ENCODE data around the gene IL12B.
"Not testable (repeated sequence)": the region's sequence is repeated elsewhere in the genome, so short reads cannot be mapped to it uniquely, and the experiment has no call there.

IL12B gene

GRCh38 chr5:159330131-159330800 is at the start of gene IL12B:
IL12B (minus strand) TSS chr5:159330487; CDS start chr5:159326782, 3,705 bp downstream.
- no peak for DNase-seq (ENCODE audit: low read depth)

- no peak for DNase-seq (ENCODE audit: low read depth)
Observed at GRCh38 chr5:159377653-159378052, 47.4 kb upstream of the IL12B start.

- not testable (repeated sequence) for DNase-seq (ENCODE audit: low read depth)
Observed at GRCh38 chr5:159367866-159368265, 37.6 kb upstream of the IL12B start.

DNA sequence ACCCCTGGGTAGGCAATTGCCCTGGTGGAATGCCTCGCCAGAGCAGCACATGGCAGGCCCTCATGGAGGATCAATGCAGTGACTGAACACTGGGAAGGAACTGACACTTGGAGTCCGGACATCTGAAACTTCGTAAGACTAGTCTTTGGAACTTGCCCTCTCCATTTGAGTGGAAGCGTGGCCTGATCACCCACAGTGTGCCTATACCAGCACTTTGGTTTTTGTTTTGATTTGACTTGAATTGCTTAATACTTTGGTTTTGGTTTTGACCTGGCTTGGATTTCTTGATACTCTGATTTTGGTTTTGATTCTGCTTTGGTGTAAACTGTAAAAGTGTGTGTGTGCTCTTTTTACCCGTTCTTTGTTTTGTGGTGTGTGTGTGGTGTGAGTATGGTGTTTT is 36.5 kb upstream of the IL12B start:
- DNase-seq (ENCODE audit: low read depth), result not testable (repeated sequence)

- no peak for DNase-seq (ENCODE audit: low read depth)
Observed at GRCh38 chr5:159362220-159362619, 31.9 kb upstream of the IL12B start.

GRCh38 chr5:159359871-159360270 is 29.6 kb upstream of the IL12B start:
- peak; percentile 11 for DNase-seq (ENCODE audit: low read depth)

GRCh38 chr5:159359408-159359807 is 29.1 kb upstream of the IL12B start:
- no peak for DNase-seq (ENCODE audit: low read depth)

DNA sequence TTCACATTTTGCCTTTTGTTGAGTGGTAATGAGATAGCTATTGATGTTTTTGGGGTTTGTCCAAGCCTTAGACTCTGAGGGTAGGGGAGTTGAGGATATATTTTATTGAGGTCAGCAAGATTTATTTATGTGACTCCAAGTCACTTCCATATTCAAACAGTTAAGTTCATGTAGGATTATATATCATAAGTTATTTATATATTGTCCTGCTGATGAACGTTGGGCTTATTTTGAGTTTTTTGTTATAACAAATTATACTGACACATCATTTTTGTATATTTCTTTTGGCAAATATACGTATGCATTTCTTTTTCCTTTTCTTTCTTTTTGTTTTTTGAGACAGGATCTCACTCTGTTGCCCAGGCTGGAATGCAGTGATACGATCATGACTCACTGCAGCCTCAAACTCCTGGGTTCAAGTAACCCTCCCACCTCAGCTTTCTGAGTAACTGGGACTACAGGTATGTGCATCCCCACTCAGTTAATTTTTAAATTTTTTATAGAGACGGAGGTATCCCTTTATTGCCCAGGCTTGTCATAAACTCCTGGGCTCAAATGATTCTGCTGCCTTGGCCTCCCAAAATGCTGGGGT is 23.5 kb upstream of the IL12B start:
- DNase-seq (ENCODE audit: low read depth), result no peak

DNA sequence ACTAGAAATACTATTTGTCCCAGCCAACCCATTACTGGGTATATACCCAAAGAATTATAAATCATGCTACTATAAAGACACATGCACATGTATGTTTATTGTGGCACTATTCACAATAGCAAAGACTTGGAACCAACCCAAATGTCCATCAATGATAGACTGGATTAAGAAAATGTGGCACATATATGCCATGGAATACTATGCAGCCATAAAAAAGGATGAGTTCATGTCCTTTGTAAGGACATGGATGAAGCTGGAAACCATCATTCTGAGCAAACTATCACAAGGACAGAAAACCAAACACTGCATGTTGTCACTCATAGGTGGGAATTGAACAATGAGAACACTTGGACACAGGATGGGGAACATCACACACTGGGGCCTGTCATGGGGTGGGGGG is 20.4 kb upstream of the IL12B start:
- not testable (repeated sequence) for DNase-seq (ENCODE audit: low read depth)

- not testable (repeated sequence) for DNase-seq (ENCODE audit: low read depth)
Observed at GRCh38 chr5:159350216-159350615, 19.9 kb upstream of the IL12B start.

DNA sequence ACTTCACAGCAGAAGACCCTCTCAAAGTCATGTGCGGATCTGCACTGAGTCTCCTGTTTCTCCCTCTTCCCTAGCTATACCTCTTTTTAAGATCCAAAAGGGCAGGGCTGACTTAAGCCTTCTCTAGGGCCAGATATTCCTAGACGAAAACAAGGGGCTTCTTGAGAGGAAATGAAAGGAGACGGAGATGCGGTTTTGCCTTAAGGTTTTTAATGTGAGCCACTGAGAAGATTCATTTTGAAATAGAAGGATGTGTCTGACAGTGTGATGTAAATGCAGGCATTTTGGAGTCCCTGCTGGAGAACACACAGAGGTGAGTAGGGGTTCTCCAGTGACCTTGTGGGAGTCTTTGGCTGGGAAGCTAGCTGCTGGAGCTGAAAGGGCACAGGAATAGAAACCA is 15.6 kb upstream of the IL12B start:
- no peak for DNase-seq (ENCODE audit: low read depth)

- DNase-seq (ENCODE audit: low read depth), result no peak
Observed at GRCh38 chr5:159345336-159345735, 15.0 kb upstream of the IL12B start.

DNA sequence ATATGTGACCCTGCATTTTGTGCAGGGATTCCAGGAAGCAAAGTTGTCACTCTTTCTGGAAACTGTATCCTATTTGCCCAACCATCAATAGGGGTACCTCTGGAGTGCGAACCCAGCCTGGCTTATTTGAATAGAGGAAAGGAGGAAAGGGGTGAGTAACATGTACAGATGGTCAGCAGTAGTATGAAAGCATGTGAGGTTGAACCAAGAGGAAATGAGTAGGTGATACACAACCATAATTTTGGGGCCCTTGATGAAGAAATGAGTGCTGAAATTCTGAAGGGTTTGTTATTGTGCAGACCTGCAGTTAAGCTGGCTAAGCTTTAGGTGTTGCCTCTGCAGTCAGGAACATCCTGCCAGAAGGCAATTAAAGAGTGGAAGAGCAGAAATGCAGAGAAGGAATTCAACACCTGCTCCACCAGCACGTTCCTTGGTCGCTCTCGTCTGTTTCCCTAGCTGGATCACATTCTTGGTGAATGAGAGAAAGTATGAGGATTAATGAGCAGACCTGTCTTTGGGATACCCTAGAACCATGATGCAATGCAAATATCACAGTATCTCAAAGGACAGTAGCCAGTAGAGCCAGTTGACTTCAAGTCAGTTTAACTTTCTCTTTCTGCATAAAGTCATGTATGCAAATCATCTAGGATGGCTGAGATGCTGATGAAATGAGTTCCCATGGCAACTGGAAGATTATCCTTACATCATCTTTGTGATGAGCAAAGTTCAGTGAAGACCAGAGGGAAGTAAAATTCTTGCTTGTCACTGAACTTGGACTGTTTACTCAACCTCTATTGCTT is 13.2 kb upstream of the IL12B start:
- DNase-seq (ENCODE audit: low read depth), result peak; percentile 34

GRCh38 chr5:159342840-159343239 is 12.6 kb upstream of the IL12B start:
- no peak for DNase-seq (ENCODE audit: low read depth)

GRCh38 chr5:159341906-159342310 is 11.6 kb upstream of the IL12B start:
- peak; percentile 84 for DNase-seq (ENCODE audit: low read depth)

DNA sequence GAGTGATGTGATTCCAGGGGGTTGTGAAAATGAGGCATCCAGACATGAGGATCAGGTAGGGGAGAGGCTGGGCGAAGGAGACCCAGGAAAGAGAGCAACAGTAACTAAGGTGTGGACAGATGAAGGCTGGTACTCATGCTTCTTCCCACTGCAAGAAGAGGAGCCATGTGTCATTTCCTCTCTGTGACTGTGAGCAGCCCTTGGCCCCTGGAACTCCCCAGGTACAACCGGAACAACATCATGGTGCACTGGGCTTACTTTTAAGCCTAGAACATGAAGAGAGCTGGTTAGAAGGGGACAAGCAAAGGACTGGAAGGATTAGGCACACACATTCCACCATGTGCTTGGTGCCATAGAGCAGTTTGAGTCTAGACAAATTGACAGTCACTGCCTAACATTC is 10.9 kb upstream of the IL12B start:
- no peak for DNase-seq (ENCODE audit: low read depth)

GRCh38 chr5:159340511-159340910 is 10.2 kb upstream of the IL12B start:
- no peak for DNase-seq (ENCODE audit: low read depth)

- no peak for DNase-seq (ENCODE audit: low read depth)
Observed at GRCh38 chr5:159339460-159339859, 9.2 kb upstream of the IL12B start.

- no peak for DNase-seq (ENCODE audit: low read depth)
Observed at GRCh38 chr5:159338118-159338517, 7.8 kb upstream of the IL12B start.

DNA sequence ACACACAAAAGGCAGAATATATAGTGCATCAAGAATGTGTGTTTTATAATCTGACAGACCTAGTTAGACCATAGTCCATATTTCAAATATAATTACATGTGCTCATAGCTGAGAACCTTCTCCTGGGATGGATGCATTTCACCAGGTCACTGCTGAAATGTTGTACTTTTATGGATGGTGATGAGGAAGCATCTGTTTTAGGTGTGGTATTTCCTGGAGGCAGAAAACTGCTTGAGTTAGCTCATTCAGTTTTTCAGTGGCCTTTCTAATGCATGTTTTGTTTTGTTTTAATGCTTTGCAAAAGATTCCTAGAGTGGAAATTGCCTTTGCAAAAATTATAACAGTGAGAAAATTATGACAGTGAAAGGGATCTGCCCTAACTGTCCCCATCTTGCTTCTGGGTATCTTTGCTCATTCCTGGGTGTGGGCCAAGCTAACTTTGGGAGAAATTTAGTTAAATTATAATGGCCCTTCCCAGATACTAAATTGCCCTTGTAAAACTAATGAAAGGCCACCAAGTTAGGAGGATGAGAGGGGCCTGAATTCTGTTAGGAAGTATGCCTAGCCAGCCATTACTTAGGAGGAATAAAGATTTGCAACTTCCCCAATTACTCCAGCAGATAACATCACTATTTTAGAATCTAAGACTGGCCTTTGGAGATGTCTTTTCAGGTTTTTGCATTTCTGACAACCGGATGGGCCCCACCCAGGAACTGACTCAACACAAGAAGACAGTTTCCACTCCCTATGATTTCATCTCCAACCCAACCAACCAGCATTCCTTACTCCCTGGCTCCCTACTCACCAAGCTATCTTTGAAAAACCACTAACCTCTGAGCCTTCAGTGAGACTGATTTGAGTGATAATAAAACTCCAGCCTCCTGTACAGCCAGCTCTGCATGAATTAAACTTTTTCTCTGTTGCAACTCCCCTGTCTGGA is 7.0 kb upstream of the IL12B start:
- DNase-seq (ENCODE audit: low read depth), result peak; percentile 93

DNA sequence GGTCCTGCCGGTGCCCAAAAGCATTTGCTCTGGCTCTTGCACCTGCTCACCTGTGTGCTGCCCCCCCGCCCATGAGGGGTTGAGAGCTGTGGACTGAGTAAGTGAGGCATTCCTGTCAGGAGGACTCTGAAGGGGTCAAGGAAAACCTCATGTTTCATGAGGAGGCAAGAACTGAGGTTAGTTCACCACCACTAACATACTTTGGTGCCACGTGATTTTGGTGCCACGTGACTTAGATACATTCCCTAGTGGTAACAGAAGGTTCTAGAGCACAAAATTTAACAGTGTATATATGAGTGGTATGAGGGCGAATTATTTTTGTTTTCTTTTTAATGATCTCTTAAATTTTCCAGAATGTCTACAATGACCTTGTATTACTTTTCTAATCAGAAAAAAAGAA is 6.3 kb upstream of the IL12B start:
- DNase-seq (ENCODE audit: low read depth), result no peak

DNA sequence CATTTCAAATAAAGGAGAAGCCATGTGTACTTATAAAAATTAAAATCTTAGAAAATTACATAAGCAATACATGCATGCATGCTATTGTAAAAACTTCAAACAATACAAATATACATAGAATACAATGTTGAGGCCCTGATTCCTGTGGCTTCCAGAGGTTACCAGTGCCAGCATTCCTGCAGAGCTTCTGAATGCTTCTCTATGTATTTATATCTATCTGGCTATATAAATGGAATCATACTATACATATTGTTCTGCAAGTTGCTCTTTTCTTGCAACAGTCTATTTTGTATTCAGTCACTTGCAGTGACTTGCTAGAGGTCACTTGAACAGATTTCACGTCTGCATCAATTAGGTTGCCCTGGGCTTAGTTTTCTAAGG is 3.2 kb upstream of the IL12B start:
- peak; percentile 26 for DNase-seq (ENCODE audit: low read depth)

Measured in iris pigment epithelial cell (primary cell).